NCI-H146 (cell line): Measurements from ENCODE around the gene FBN1.

Source experiments
- DNase-seq: peaks from one replicate; lab custom pipeline; 2025; lab: John Stamatoyannopoulos, UW

Gene FBN1

DNA sequence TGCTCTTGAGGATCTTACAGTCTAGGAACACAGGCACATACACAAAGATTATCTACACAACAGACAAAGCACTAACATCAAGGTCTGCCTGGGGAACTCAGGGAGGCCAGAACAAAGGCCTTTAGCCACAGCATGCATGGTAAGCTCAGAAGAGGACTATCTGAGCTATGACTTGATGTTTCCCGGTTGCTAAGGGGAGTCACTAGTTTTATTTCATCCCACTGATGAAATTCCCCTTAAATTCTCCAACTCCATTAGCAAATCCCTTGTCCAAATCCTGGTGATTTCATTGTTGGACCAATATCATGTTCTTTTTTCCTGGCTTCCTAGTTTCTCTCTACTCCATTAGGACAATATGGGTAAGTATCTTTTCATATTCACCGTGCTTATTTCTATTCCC is 23.3 kb downstream of the FBN1 start:
- no peak for DNase-seq

DNA sequence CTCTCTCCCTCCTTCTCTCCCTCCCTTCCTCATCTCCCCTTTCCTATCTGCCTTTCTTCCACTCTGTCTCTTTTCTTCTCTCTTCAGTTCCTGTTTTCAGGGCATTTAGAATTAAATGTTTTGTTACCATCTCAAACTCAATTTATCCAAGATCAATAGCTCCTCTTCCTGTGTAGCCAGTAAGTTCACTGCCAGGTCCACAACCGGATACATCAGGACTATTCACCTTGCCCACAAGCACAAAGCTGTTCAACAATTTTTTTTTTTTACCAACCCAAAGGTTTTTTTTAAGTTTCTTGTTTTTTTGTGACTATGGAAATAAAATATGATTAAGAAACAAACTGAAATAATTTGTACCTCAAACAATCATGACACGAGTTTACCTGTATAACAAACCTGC is 26.1 kb downstream of the FBN1 start:
- no peak for DNase-seq

DNA sequence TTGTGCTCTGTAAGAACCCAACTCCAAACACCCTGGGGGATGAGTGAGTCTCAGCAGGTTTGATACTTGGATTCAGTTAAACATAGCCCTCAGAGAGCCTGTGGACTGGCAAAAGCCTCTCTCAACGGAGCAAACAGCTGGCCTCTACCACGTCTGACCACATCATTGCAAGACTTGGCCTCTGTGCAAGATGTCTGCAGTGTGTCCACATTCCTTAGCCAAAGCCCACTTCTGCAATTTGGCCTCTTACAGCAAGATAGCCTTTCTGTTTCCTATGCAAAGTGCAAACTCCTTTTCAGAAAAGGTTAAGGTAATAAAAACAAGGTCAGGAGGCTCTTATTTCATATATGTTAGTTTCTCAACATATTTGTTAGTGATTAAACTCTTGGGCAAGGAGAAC is 27.9 kb downstream of the FBN1 start:
- DNase-seq: no peak

DNA sequence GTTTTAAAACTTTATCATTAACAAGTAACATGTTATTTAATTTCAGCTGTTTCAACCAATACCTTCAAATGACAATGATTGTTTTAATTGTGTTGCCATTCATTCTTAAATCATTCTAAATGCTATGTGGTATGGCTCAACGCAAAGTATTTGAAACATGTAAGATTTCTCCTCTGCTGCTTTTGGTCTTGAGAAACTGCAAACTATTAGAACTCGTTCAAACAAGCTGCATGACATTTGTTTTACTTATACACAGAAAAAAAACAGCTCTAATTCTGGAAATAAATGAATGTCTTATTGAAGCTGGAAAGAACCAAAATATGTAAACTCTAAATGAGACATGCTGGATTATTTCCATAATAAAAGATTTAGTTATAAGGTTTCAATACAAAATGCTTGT is 29.3 kb downstream of the FBN1 start:
- DNase-seq: no peak

DNA sequence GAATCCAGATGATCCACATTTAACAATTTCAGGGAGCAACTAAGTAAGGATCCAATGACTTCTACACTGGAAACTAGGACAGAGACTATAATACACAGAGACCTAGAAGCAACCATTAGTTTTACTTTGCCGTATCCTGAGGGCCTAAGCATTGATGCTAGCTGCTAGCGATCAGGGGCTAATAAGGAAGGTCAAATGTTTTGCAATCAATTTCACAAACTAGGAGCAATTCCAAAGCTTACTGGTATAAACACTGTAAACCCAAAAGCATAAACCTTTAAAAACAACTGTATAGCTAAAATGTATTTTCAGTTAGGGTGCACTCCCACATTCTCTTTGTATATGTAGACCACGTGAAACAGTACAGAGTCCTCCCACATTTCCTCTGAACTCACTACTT is 31.5 kb downstream of the FBN1 start:
- no peak for DNase-seq

DNA sequence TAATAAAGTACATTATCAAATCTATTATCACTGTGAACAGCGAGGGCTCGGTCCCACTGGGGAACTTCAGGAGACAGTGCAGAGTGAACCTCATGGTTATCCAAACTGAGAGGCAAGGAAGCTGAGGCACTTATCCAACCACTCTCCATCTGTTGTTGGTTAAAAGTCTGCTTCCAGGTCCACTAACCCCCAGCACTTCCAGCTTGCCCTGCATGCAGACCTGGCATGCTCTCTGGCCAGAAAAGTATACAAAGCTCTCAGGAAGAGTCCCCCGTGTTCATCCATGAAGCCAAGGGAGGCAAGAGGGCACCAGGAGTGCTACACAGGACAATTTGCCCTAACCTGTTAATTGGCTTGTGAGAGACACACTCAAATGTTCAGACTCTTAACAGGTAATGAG is 36.0 kb downstream of the FBN1 start:
- no peak for DNase-seq

DNA sequence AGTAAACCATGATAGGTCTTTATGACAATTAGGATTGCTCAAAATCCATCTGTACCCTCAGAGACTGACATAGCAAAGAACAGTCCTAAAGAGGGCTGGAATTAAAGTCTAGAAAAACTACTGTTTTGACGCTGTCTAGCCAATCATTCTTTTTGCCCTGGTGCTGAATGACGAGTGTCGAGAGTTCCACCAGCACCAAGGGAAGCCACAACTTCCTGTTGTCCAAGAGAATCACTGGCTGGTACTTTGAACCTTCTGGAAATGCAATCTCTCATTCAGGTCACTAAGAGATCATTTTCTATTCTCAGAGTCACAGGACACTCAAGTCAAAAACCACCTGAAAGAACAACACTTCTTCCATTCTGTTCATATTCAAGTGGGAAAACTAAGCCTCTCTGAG is 37.7 kb downstream of the FBN1 start:
- no peak for DNase-seq

DNA sequence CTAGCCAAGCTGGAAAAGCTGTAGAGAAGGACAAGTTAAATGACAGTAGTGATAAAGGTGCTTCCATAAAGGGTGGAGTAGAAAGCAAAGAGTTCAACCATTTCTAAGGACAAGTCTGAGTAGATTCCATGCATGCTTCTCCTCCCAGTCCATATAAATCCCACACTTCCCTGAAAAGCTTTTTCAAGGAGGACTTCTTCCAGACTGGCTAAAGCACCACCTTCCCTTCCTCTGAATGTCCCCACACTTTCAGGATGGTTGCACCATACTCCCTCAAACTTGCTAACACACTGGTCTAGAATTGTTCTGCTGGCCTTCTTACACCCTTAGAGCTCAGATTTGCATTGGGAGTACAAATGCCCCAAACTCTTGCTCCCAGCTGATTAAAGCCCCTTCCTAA is 40.9 kb downstream of the FBN1 start:
- no peak for DNase-seq

DNA sequence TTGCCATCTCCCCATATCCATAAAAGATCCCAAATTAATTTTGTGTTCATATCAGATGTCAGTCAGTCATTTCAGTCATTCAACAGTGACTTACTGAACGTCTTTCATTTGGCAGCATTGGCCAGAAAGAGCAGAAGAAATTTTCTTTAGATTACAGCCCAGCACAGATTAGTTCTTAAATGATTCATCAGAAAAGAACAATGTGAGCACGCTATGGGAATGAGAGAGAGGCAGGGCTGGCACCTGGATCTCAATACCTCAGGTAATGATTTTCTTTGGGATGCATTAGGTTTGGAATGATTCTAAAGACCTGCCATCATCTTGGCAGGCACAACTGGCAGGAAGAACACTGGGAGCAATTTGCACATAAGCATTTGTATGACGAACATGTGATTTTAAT is 41.6 kb downstream of the FBN1 start:
- no peak for DNase-seq

DNA sequence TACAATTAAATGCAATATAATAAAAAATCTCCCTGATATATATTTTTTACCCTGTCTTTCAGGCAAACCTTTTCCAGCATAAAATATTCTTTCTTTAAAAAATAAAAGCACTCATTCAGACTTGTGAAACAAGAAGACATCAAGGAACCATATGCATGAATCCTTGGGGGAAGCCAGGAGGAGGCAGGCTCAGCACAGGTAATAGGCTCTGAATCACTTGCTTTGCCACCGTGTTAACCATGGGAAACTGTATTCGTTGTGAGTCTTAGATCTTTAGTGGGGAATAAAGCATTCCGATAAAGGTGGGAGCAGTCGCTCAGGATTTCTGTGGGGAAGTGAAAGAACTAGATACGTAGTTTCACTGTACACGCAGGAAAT is 42.4 kb downstream of the FBN1 start:
- no peak for DNase-seq

DNA sequence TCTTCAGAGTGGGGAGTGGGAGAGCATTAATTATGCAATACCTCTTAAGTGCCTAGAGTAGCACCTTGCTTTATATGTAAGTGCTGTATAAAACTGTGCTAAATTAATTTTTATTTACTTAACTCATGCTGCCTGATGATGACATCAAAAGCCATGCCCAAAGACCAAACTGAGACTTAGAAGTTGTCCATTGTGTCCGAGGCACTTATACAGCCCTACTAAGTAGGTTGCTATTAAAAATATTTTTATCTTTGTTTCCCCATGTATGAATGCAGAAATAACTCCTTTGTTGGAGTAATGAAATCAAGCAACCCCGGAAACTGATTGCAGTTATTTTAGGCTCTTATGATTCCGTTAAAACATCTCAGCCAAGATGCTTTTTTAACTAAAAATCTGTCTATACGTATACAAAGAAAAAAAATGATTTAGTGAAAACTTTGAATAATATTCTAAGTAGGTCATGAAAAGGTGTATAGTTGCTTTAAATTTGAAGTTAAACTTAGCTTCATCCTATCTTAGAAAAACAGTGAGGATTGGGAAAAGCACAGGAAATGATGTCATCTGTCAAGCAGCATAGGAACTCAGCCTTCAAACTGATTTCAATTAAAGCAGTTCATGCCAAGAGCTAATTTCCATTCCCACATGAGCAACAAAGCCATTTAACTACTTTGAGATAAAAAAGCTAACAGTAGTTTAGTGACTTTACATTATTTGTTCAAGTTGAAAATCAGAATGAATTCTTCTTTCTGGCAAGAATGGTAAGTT is 43.0 kb downstream of the FBN1 start:
- no peak for DNase-seq

DNA sequence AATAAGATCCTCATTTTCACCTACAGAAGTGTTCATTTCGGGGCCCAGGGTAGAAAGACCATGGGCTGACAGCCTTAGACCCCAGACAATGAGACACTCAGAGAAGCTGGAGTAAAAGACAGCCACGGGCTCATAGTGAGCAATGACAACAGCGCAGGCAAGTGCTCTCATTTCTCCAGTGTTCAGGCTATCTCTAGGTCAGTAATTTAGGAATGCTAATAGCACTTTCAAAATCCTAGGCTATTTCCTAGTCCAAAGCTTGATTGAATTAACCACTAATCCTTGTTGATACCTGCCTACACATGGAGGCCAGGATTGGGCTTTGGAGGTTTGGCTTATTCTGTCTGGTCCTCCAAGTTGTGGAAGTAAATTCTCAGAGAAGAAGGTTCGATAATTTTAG is 44.4 kb downstream of the FBN1 start:
- no peak for DNase-seq

DNA sequence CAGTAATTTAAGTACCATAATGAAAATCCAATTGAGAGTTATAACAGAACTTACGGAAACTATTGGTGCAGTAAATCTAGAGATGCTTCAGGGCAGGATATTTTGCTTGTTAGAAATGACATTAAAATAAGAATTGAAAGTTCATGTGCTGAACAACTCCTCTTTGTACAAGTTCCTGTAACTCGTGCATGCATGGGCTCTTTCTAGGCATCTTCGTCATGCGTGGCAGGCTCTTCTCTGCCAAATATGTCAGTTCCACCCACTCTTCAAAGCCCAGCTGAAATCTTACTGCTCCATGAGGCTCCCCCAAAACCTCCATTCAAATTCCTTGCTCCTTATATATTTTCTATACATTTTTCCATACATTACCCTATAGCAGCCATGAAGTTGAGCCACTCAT is 48.7 kb downstream of the FBN1 start:
- DNase-seq: no peak

DNA sequence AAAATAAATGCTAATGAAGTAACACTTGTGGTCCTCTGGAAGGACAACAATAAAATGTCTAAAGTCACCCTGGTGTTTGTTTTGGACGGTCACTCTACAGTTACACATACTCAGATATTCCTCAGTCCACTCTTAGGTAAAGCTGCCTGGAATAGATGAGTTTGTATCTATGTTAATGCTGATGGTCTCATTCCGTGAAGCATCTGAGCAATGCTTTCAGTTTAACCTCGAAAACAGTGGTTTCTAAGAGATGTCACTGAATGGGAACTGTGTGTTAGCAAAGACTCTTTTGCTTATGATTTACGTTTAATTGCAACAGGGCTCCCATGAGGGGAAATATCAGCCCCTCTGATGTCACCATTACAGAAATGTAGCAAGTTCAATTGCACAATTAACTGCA is 49.1 kb downstream of the FBN1 start:
- DNase-seq: no peak

DNA sequence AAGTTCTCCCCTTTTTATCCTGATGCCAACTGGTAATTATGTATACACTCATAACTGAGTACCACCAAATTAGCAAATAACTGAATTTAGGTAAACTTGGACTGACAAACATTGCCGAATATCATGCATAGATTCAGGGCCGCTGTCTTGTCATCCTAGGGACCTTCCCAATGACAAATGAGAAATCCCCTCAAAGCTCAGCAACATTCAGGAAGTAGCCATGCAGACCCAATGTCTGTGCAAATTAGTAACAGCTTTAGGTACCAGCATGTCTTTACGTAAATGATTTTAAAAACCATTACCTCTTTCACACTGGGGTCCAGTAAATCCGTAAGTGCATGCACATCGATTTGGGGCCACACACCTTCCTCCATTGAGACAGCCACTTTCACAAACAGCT is 49.5 kb downstream of the FBN1 start:
- no peak for DNase-seq

DNA sequence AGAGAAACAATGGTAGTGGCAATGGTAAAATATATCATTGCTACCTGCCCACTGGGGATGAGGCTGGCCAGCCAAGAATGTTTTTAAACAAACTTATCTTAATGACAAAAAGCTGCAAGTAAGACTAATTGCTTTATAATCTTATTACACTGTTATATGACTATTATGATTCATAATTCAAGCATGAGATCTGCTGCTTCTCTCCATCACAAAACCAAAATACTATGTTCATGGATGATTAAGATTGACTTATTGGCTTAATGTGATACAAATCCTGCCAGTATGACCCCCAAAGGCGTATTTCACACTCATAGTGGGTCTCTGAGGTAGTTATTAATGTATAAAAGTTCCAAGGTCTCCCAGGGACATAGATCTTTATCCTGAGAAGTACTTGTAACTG is 52.6 kb downstream of the FBN1 start:
- DNase-seq: no peak

DNA sequence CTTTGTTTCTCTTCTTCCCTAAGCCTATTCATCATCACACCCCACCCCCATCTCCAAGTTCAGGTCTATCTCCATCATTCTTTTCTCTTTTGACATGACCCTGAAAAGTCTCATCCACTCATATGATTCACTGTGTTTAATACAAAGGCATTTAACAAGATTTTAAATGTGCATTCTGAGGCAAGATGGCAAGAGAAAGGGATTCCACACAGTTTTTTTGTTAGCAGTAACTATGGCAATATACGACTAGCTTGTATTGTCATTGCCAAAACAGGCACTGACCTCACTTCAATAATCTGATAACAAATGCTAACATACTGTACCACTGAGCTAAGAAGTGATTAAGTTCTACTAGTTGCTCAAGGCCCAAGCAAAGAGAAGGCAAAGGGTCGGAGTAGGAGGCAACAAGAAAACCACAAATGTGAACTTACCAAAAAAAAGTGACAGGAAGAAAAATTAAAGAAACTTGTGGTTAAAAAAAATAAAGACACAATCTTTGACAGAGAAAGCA is 53.2 kb downstream of the FBN1 start:
- no peak for DNase-seq

DNA sequence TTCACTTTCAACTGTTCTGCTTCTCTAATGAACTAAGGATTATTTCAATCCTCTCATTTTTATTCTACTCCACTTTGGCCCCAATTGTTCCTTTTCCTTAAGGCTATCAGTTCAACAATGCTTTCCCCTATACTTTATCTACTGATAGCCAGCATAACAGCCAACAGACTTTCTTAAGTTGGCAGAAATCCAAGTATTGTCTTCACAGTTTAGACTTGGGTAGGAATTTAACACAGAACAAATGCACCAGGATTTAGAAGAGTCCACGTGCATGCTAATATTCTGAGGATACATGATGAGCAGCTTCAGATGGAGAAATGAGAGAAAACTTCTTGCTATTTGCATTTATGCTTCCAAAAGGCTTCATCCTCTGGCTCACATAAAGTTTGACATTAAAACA is 54.8 kb downstream of the FBN1 start:
- no peak for DNase-seq

DNA sequence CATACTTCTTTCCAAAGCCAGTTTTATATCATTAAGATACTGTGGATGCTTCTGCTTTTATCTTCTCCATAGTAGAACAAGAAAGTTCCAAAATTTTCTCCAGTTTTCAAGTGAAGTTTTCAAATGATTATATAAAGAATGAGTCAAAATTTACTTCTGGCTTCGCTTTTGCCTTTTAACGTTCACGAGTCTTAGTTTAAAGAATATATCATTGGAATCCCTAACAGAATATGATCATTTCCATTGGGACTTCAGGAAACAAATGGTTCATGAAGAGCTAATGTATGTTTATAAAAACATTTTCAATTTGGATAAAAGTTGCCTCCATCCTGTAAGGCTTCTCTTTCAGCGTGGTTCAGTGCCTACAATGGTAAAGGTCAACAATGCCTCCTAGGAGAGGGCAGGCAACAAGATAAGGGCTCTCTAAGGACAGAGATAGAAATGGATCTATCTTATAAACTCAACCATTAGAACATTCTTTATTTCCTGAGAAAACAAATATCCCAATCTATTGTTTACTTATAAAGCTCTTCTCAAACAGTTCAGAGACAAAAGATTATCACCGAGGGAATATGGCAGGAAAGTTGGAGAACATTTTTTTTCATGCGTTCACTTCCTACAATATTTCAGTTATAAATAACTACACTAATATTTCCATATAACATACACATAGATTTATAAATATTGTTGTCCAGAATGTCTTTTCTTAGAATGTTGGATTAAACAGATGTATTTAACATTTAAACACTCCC is 60.5 kb downstream of the FBN1 start:
- DNase-seq: no peak

DNA sequence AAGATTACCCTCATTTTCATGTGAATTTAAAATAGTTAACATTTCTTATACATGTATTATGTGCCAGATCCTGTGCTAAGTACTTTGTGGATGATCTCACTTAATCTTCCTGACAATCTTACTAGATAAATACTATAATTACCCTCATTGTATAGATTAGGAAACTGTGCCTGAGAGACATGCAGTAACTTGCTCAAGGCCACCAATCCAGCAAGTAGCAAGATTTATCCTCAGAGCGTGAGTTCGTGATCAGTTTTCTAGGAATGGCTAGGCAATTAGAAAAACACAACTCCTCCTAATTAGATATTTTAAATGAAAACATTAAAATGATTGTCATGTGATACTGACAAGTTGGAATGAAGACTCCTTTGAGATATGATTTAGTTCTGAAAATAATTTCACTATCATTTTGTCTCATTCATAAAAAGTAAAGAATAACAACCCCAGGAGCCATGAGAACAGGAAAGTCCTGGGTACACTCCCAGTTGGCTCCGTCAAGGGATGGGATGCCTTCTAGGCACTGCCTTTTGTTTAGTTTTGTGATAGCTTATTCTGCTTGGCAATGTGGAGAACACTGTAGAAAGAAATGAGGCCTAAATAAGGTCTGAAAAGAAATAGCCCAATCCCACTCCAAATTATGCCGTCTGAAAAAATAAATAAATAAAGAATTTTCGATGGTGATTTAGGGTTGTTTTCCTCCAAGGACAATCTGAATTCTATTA is 61.3 kb downstream of the FBN1 start:
- DNase-seq: no peak

DNA sequence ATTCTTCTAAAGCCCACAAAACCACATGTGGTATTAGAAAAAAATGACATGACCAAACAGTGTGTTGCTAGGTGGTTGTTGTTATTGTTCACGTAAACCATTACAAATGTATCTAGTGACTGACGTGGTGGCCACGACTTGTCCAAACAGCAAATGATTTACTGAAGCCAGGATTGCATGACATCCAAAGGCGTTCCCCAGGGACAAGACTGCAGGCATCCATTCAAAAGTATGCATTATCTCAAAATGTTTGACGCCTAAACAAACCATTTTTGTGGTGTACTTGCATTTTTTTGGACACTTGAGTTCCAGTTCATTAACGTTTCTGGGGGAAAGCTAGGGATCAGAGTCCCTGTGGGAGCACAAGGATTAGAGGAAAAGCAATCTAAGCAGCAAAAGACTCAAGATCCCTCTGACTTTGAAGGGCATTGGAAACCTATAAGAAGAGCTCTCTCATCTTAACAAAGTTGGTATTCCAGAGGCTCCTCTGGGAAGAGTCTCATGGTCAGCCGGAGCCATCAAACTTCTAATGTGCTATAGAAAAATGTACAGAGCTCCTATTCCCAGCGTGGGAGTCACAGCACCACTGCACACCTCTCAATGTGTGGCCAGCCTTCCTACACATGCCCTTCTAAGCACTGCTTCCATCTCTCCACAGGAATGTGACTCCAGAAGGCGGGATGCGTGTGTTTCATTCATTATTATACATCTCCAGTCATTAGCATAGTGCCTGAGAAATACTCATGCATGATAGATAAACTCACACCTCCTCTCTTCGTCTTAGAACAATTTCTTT is 62.9 kb downstream of the FBN1 start:
- no peak for DNase-seq

DNA sequence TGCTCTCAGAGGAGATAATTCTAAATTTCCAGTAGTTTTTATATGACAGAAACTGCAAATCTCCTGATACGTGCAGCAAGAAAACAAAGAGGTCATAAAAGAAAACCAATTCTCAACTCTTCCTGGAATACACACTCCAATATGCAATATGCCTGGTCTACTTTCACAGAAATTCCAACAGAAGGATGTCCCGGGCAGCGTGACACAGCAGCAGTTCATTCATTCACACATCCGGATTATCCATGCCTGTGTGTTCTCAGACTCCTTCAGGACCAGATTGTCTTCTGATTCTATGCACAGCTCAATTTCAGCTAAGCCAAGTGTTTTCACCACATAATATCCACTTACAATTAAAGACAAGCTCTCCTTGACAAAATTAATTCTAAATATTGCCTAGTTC is 64.3 kb downstream of the FBN1 start:
- no peak for DNase-seq
